ENCODE measurements around the gene MRPS26.

DNA sequence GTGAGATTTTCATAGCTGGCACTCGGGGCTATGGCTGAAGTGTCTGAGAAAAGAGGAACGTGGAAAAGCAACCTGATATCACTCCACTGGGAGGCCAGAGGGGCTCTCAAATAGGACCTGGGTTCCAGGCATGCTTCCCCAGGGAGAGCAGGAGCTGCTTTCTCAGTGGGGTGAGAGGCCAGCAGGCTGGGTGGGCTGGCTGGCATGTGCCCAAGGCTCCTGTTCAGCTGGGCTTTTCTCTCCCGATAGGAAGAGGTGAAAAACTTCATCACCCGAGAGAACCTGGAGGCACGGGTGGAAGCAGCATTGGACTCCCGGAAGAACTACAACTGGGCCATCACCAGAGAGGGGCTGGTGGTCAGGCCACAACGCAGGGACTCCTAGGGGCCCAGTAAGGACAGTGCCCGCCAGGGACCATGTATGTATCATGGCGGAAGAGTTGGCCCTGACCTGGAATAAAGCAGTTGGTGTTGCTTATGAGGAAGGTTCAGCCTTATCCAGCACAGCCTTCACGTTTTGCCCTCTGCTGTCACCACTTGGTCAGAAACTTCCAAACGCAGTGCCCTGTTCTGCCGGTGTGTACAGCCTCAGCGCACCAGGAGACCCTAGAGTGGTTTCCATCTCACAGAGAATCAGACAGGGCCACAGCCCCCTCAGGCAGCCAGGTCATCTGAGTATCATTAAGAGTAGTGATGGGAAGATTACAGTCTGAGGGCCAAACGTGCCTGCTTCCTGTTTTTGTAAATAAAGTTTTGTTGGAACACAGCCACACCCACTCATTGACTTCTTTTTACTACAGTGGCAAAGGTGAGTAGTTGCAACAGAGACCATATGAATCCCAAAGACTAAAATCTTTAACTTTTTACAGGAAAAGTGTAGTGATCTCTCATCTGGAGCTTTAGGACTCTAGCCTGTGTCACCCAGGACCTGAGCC lies 1.9 kb downstream of the MRPS26 start:
- no peak for TF ChIP-seq CTCF (conservative IDR thresholded peaks at IDR 0.05)
- TF ChIP-seq ZFX (IDR thresholded peaks at IDR 0.05), result no peak

Data from C4-2B (cell line).